ENCODE data around the gene TNFRSF4.
"Not testable (repeated sequence)": the region's sequence is repeated elsewhere in the genome, so short reads cannot be mapped to it uniquely, and the experiment has no call there.

Gene TNFRSF4

DNA sequence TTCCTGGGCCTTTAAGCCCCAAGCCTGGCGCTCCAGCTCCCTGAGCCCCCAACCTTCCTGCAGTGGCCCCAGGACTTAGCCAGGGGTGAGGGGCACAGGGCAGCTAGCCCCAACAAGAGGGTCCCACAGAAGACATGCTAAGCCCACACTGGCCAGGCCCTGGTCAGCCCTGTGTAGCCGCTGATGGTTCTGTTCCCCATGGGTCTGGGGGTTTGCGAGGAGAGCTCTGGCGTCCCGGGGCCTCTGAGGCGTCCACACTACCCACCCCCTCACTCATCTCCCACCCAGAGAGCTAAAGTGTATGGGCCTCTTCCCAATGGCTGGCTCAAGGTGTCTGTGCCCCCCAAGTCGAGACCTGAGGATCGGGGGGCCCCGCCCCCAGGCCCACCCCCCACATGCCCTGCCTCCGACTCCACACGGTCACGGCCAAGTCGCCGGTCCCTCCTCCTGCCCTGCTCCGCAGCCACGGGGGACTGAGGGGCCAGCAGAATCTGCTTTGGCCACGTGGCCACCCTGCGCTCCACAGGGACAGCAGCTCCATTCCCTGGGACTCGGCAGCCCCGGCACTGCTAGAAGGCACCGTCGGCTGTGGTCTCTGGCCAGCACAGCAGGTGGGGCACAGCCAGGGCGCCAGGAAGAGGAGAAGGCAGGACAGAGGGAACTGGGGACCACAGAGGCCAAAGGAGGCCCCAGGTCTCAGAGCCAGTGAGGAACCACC is 15.4 kb downstream of the TNFRSF4 start:
- DNase-seq (ENCODE audit: insufficient read length, low spot score) (peak; percentile 2), FAIRE-seq (no peak)
- TF ChIP-seq, protein P1, sequence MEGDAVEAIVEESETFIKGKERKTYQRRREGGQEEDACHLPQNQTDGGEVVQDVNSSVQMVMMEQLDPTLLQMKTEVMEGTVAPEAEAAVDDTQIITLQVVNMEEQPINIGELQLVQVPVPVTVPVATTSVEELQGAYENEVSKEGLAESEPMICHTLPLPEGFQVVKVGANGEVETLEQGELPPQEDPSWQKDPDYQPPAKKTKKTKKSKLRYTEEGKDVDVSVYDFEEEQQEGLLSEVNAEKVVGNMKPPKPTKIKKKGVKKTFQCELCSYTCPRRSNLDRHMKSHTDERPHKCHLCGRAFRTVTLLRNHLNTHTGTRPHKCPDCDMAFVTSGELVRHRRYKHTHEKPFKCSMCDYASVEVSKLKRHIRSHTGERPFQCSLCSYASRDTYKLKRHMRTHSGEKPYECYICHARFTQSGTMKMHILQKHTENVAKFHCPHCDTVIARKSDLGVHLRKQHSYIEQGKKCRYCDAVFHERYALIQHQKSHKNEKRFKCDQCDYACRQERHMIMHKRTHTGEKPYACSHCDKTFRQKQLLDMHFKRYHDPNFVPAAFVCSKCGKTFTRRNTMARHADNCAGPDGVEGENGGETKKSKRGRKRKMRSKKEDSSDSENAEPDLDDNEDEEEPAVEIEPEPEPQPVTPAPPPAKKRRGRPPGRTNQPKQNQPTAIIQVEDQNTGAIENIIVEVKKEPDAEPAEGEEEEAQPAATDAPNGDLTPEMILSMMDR (IDR thresholded peaks at IDR 0.05; ENCODE audit: insufficient read depth, missing control alignments): no peak

DNA sequence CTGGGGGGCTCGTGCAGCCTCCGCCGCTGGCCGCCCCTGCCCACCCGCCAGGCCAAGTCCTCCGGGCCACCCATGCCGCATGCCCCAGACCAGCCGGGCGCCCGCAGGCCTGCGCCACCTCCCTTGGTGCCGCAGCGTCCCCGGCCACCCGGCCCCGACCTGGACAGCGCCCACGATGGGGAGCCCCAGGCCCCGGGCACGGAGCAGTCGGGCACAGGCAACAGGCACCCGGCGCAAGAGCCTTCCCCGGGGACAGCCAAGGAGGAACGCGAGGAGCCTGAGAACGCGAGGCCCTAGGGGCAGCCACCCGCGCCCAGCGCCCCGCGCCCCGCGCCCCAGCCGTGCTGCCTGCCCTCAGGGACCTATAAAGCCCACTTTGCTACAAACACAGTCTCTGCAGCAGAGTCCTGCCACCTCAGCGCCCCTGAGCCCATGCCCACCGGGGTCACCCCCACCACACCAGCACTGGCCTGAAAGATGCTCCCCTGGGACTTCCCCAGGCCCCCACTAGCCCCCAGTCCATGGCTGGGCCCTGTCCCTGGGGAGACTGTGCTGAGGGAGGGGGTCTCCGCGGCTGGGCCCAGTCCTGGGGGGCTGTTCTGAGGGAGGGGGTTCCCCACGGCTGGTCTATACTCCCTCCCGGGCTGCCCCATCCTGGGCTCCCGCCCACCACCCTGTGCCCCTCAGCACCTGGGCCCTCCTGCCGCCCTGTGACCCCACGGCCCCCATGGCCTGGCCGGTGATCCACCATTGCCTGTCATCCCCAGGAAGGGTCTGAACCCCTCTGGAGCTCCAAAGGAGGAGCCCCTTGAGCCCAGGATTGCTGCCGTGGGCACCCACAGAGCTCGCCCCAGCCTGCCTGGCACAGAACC is 16.2 kb downstream of the TNFRSF4 start:
- TF ChIP-seq, protein P1 (IDR thresholded peaks at IDR 0.05; ENCODE audit: insufficient read depth, missing control alignments): no peak
- no peak for FAIRE-seq
- DNase-seq (ENCODE audit: insufficient read length, low spot score): peak; percentile 3

DNA sequence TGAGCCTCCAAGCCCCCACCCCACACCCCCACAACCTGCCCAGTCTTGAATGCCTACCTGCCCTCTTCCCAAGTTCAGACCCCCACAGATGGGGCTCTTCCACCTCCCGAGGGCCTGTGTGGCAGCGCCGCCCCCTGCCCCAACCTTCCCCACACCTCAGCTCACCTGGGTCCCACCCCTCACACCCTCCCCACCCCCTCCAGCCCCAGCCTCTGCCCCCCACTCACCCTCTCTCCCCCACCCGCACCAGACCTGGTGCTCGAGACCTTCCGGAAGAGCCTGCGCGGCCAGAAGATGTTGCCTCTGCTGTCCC is 16.8 kb downstream of the TNFRSF4 start:
- TF ChIP-seq, protein P1 (IDR thresholded peaks at IDR 0.05; ENCODE audit: insufficient read depth, missing control alignments): no peak
- no peak for FAIRE-seq
- DNase-seq (ENCODE audit: insufficient read length, low spot score): no peak

DNA sequence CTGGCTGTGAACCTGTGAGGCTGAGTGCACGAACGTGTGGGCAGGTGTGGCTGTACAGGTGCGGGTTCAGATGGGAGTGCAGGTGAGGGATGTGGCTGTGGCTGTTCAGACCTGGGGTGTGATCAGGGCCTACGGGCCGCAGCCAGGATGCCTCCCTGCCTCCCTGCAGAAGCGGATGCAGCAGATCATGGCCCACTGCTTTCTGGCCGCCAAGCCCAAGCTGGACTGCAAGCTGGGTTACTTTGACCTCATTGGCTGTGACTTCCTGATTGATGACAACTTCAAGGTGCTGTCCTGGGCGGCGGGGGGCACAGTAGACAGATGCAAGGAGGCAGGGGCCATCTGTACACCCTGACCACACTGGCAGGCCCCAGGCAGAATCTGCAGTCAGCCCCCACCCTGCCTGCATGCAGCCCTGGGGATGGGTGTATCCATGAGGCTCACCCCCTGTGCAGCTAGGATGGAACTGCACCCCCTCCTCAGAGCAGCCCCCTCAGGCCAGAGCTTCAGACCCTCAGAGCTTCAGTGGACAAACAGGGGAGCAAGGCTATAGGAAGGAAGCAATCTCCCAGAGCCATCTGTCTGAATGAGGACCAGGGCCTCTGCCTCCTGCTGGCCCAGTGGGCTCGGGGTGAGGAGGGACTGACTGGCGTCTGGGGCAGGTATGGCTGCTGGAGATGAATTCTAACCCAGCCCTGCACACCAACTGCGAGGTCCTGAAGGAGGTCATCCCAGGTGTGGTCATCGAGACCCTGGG is 17.3 kb downstream of the TNFRSF4 start:
- FAIRE-seq (no peak), DNase-seq (ENCODE audit: insufficient read length, low spot score) (peak; percentile 5)
- TF ChIP-seq, protein P1 (IDR thresholded peaks at IDR 0.05; ENCODE audit: insufficient read depth, missing control alignments): no peak

DNA sequence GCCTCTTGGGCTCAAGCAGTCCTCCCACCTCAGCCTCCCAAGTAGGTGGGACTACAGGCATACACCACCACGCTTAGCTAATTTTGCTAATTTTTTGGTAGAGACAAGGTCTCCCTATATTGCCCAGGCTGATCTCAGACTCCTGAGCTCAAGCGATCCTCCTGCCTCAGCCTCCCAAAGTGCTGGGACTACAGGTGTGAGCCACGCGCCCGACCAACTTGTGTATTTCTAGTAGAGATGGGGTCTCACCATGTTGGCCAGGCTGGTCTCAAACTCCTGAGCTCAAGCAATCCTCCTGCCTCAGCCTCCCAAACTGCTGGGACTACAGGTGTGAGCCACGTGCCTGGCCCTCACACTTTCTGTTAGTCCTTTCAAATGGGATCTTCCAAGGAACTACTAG is 18.2 kb downstream of the TNFRSF4 start:
- not testable (repeated sequence) for DNase-seq (ENCODE audit: insufficient read length, low spot score); FAIRE-seq

DNA sequence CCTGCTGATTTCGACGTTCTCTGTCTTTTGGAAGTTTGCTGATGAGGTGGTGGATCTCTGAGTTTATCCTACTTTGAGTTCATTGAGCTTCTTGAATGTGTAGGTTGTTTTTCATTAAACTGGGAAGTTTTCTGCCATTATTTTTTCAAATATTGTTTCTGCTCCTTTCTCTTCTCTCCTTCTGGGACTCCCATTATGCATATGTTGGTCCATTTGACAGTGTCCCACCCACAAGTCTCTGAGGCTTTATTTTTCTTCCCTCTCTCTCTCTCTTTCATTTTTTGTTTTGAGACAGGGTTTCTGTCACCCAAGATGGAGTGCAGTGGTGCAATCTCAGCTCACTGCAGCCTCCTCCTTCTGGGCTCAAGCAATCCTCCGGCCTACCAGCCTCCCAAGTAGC is 19.2 kb downstream of the TNFRSF4 start:
- FAIRE-seq (no peak), DNase-seq (ENCODE audit: insufficient read length, low spot score) (no peak)
- TF ChIP-seq, protein P1 (IDR thresholded peaks at IDR 0.05; ENCODE audit: insufficient read depth, missing control alignments): no peak

DNA sequence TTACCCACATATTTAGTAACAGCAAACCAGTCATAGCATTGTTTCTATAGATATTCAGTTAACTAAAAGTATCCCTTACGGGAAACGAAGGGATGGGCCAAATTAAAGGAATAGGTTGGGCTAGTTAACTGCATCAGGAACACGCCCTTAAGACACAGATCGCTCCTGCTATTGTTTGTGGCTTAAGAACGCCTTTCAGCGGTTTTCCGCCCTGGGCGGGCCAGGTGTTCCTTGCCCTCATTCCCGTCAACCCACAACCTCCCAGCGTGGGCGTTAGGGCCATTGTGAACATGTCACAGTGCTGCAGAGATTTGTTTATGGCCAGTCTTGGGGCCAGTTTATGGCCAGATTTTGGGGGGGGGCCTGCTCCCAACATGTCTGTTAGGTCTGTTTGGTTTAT is 22.2 kb downstream of the TNFRSF4 start:
- DNase-seq (ENCODE audit: insufficient read length, low spot score) (no peak), FAIRE-seq (no peak)
- TF ChIP-seq, protein P1 (IDR thresholded peaks at IDR 0.05; ENCODE audit: insufficient read depth, missing control alignments): no peak

All from D721Med (cell line).